Dendritic cell treated with granulocyte-macrophage colony-stimulating factor and Interleukin-4, amounts not matched to agents 40 ng/mL and 50 ng/mL, for 4 days (primary cell): ENCODE results near the gene TCF7.

Experiments
- H3K27ac Mint-ChIP-seq: one replicate; pipeline ENCODE4 v1.8.0; 2022; ENCODE audit warnings: mild to moderate bottlenecking, mixed read lengths
- H3K27me3 Mint-ChIP-seq: one replicate; pipeline ENCODE4 v1.8.0; 2022; ENCODE audit warnings: mild to moderate bottlenecking, mixed read lengths
- H3K36me3 Mint-ChIP-seq: one replicate; pipeline ENCODE4 v1.8.0; 2022; ENCODE audit warnings: low read depth, mixed read lengths
- H3K4me1 Mint-ChIP-seq: one replicate; pipeline ENCODE4 v1.8.0; 2022; ENCODE audit warnings: low read depth, mixed read lengths
- H3K4me3 Mint-ChIP-seq: one replicate; pipeline ENCODE4 v1.8.0; 2022; ENCODE audit warnings: mild to moderate bottlenecking, moderate library complexity, mixed read lengths
- H3K9me3 Mint-ChIP-seq: one replicate; pipeline ENCODE4 v1.8.0; 2022; ENCODE audit warnings: mixed read lengths
- intact Hi-C: fragments of 100-400 bp; cut with micrococcal nuclease; formaldehyde crosslinking; loops from one replicate; pipeline ENCODE4 v1.15.0; 2022

Gene TCF7

DNA sequence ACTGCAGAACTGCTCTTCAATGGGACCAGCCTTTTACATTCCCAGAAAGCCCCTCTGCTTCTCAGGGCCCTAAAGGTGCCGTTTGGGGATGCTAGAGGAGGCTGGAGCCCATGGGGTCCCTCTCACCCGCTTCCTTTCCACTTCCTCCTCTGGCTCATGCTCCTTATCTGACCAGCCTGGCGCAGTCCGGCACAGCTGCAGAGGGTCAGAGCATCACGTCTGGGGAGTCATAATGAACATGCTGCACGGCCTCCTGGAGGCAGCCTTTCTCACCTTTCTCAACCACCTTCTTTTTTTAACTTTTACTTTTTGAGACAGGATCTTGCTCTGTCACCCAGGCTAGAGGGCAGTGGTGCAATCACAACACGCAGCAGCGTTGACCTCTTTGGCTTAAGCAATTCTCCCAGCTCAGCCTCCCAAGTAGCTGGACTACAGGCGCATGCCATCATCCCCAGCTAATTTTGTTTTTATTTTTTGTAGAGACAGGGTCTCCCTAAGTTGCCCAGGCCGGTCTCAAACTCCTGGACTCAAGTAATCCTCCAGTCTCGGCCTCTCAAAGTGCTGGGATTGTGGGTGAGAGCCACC is 15.1 kb upstream of the TCF7 start:
- H3K27me3 Mint-ChIP-seq: peaks cover 6% of the 10 kb centered on the region
- H3K9me3 Mint-ChIP-seq: no peaks in the 10 kb centered on the region
- no peaks in the 10 kb centered on the region for H3K36me3 Mint-ChIP-seq
- no peak overlapping the region for H3K4me3 Mint-ChIP-seq
- intact Hi-C loops: no loop called here
- no peak overlapping the region for H3K27ac Mint-ChIP-seq
- no peaks in the 10 kb centered on the region for H3K4me1 Mint-ChIP-seq

DNA sequence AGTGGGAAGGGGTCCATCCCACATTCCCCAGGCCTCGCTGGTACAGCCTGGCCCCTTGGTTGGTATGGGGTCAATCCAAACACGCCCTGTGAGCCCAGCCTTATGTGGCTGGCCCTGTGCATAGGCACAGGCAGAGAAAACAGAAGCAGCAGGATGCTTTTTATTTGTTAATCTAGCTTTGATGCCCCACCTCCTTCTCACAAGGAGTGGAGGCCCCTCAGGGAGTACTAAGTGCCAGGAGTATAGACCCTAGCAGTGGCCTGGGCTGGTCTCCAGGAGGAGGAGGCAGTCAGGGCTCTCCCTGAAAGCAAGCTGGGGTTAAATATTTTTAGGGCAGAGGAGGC is 14.6 kb upstream of the TCF7 start:
- H3K36me3 Mint-ChIP-seq: no peaks in the 10 kb centered on the region
- H3K4me1 Mint-ChIP-seq: no peaks in the 10 kb centered on the region
- intact Hi-C loops: no loop called here
- H3K27me3 Mint-ChIP-seq: peaks cover 8% of the 10 kb centered on the region
- H3K4me3 Mint-ChIP-seq: no peak overlapping the region
- no peak overlapping the region for H3K27ac Mint-ChIP-seq
- no peaks in the 10 kb centered on the region for H3K9me3 Mint-ChIP-seq

GRCh38 chr5:134100283-134101091 is 14.0 kb upstream of the TCF7 start:
- H3K27ac Mint-ChIP-seq: no peak overlapping the region
- H3K27me3 Mint-ChIP-seq: peaks cover 8% of the 10 kb centered on the region
- H3K4me3 Mint-ChIP-seq: no peak overlapping the region
- no peaks in the 10 kb centered on the region for H3K9me3 Mint-ChIP-seq
- no peaks in the 10 kb centered on the region for H3K36me3 Mint-ChIP-seq
- intact Hi-C loops: no loop called here
- H3K4me1 Mint-ChIP-seq: no peaks in the 10 kb centered on the region

DNA sequence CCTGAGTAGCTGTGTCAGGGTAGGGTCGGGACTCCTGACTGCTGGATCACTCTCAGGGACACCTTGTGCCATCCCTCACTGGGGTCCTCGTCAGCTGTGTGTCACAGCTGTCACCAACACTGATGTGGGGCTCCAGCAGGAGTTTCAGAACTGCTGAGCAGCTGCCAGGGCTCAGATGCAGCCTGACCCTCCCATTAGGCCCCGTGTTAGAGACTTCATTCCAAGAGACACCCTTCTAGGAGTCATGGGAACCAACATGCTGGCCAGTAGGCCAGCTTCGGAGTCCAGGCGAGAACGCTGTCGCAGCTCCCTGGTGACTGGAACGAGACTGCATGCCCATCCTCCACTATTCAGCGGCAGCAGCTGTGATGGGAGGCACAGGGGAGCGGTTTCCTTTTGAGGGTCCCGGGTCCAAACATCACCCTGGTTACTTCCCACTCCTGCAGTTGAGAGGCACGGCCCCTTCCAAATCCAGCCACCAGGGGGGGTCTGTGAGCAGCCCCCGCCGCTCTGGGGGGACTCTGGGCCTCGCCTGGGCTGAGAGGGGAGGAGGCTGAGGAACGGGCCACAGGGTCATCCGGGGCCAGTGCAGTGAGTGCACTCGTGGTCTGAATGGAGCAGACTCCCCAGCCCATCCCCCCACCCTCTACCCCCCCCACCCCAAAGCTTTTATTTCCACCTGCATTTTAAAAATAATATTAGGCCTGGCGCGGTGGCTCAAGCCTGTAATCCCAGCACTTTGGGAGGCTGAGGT is 12.6 kb upstream of the TCF7 start:
- no peaks in the 10 kb centered on the region for H3K4me1 Mint-ChIP-seq
- H3K27ac Mint-ChIP-seq: no peak overlapping the region

GRCh38 chr5:134103397-134103796 is 11.1 kb upstream of the TCF7 start:
- Mint-ChIP-seq H3K27ac (no peak overlapping the region), H3K27me3 (peaks cover 11% of the 10 kb centered on the region), H3K36me3 (no peaks in the 10 kb centered on the region), H3K4me1 (no peaks in the 10 kb centered on the region), H3K4me3 (no peak overlapping the region), H3K9me3 (no peaks in the 10 kb centered on the region)
- intact Hi-C loops: no loop called here

More for the DNA sequence above, 12.6 kb upstream of the TCF7 start:
- Mint-ChIP-seq H3K4me3 (no peak overlapping the region), H3K36me3 (no peaks in the 10 kb centered on the region), H3K9me3 (no peaks in the 10 kb centered on the region), H3K27me3 (peaks cover 6% of the 10 kb centered on the region)
- intact Hi-C loops: loop anchor here (1.0 kb wide), 1 partner anchor 38 kb away; no protein-coding TSS in a partner anchor

DNA sequence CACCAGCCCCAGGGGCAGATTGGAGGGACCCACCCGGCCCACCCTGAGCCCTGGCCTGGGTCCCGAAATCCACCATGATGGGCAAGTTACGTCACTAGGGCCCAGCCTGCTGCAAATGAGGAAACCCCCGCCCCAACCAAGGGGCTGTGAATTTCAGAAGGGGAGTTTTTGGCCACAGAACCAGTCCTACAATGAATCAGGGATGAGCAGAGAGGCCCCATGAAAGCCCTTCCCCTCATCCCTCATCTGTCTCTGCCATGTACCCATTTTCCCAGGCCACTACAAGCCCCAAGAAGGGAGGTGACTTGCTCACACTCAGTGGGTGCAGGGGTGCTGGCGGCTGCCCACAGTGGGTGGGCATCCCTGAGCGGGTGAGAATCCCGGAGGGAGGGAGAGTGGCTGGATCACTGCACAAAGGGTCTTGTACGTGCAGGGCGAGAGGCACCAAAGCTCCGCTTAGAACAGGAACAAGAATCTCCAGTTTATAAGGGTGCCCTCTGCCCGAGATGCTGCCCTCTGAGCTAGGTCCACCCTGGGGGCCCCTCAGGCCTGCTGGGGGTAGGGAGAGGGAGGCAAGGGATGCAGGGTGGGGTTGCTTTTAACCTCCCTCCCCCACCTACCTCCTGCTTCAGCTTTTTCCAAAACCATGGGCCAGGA is 10.4 kb upstream of the TCF7 start:
- Mint-ChIP-seq H3K27ac (no peak overlapping the region), H3K27me3 (peaks cover 12% of the 10 kb centered on the region), H3K4me3 (no peak overlapping the region), H3K36me3 (no peaks in the 10 kb centered on the region), H3K4me1 (no peaks in the 10 kb centered on the region), H3K9me3 (no peaks in the 10 kb centered on the region)
- intact Hi-C loops: no loop called here

DNA sequence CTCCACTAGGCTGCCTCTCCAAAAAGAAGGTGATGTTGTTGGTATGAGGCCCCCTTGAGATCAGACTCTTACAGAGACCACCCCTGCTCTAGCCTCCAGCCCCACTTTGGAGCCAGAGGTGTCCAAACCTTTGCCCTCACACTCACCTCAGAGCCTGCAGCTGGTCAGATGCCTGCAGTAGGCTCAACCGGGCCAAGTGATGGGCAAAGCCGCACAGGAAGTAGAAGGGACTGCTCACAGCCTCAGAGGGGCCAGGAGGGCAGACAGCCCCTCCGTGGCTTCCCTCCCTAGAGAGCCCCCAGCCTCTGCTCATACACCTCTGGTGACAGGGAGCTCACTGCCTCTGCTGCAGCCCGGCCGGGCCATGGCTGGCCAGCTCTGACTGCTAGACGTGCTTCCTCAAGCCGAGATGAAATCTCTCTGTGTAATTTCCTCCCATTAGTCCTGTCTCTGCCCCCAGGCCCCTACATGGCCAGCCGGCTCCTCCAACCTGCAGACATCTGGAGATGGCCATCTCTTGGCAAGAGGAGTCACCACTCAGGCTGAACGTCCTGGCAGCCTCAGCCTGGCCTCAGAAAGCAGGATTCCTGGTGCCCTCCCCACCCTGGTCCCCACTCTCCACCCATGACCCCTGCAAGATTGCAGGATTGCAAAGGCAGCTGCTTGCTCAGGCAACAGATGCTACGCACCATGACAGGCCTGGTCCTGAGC is 7.3 kb upstream of the TCF7 start:
- intact Hi-C loops: no loop called here
- H3K27ac Mint-ChIP-seq: no peak overlapping the region
- no peaks in the 10 kb centered on the region for H3K4me1 Mint-ChIP-seq
- H3K9me3 Mint-ChIP-seq: no peaks in the 10 kb centered on the region
- no peaks in the 10 kb centered on the region for H3K36me3 Mint-ChIP-seq
- no peak overlapping the region for H3K4me3 Mint-ChIP-seq
- peaks cover 39% of the 10 kb centered on the region for H3K27me3 Mint-ChIP-seq

- no peak overlapping the region for H3K4me3 Mint-ChIP-seq
- no peaks in the 10 kb centered on the region for H3K4me1 Mint-ChIP-seq
- intact Hi-C loops: no loop called here
- H3K27ac Mint-ChIP-seq: no peak overlapping the region
- H3K36me3 Mint-ChIP-seq: no peaks in the 10 kb centered on the region
- peaks cover 45% of the 10 kb centered on the region for H3K27me3 Mint-ChIP-seq
- H3K9me3 Mint-ChIP-seq: no peaks in the 10 kb centered on the region
These were observed 6.7 kb upstream of the TCF7 start for GRCh38 chr5:134107779-134108178.

- Mint-ChIP-seq H3K27ac (no peak overlapping the region), H3K4me3 (no peak overlapping the region), H3K27me3 (peaks cover 59% of the 10 kb centered on the region), H3K9me3 (no peaks in the 10 kb centered on the region), H3K36me3 (no peaks in the 10 kb centered on the region), H3K4me1 (peaks cover 14% of the 10 kb centered on the region)
- intact Hi-C loops: no loop called here
These were observed 4.1 kb upstream of the TCF7 start for GRCh38 chr5:134110382-134110781.

DNA sequence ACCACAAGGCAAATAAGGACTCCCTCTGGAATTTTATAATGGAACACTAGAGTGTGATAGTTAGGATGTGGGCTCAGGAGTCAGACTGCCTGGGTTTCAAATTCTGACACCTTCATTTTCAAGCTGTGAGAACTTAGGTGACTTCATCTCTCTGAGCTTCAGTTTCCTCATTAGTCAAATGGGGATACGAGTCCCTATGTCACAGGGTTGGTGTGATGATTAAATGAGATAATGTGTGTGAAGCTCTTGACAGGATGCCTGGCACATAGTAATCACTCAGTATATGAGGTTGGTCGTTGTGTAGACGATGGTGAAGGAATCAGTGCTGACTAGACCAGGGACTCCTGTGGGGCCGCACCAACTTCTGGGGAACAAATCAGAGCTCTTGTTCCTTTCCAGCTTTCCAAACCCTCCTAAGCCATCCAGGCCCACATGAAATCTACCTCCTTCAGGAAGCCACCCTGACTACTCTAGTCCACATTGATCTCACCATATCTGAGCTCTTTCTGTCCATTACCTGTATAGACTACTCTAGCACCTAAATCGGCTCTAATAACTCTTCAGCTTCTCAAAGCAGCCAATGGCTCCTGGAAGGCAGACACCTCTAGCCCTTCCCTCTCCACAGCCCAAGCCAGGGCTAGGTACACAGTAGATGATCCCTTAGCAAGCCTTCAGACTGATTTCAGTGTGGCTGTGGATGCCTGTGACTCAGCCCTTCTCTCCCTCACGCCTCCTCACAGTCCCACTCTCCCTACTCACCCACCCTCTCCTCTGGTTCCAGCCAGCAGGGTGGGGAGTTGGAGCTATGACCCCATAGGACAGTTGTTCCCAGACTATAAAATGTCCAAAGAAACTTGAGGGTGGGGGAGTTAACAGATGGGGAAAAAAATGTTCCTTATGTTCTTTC is 2.5 kb upstream of the TCF7 start:
- intact Hi-C loops: no loop called here
- H3K36me3 Mint-ChIP-seq: no peaks in the 10 kb centered on the region
- H3K27ac Mint-ChIP-seq: no peak overlapping the region
- H3K9me3 Mint-ChIP-seq: no peaks in the 10 kb centered on the region
- H3K4me1 Mint-ChIP-seq: peaks cover 14% of the 10 kb centered on the region
- peaks cover 73% of the 10 kb centered on the region for H3K27me3 Mint-ChIP-seq
- H3K4me3 Mint-ChIP-seq: no peak overlapping the region

DNA sequence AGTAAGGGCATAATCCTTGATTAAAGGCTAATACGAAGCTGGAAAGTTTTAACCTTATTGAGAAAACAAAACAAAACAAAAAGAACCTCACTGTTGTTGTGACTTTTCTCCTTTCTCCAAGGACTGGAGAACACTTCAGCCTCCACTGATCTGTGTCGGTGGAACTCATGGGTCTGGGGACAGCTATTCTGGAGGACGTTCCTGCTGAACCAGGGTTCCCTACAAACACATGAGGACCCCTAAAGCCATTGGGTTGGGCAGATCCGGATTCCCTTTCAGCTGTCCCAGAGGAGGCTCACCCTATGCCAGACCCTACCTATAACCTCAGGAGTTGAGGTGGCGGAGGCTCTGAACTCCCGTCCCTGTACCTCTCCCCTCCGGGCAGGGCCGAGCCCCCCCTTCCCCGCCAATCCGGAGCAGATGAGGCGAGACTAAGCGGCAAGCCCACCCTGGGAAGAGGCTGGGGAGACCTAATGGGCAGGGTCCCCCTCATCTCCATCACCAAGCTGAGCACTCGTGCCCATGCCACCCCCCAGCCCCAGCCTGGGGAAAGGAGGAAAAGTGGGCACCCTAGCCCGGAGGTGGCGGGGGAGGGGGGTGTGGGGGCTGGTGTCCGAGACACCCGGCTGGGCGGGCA is 1.6 kb upstream of the TCF7 start:
- peaks cover 14% of the 10 kb centered on the region for H3K4me1 Mint-ChIP-seq
- no peak overlapping the region for H3K27ac Mint-ChIP-seq
- H3K36me3 Mint-ChIP-seq: no peaks in the 10 kb centered on the region
- H3K9me3 Mint-ChIP-seq: no peaks in the 10 kb centered on the region
- H3K4me3 Mint-ChIP-seq: no peak overlapping the region
- intact Hi-C loops: no loop called here
- peaks cover 78% of the 10 kb centered on the region for H3K27me3 Mint-ChIP-seq

GRCh38 chr5:134113363-134113889 is 1.1 kb upstream of the TCF7 start:
- H3K4me1 Mint-ChIP-seq: peaks cover 14% of the 10 kb centered on the region
- H3K36me3 Mint-ChIP-seq: no peaks in the 10 kb centered on the region
- H3K9me3 Mint-ChIP-seq: no peaks in the 10 kb centered on the region
- peak overlapping the region; percentile 75 for H3K4me3 Mint-ChIP-seq
- intact Hi-C loops: no loop called here
- H3K27me3 Mint-ChIP-seq: peaks cover 78% of the 10 kb centered on the region
- H3K27ac Mint-ChIP-seq: no peak overlapping the region
